ENCODE results near the gene JAGN1.
"Not testable (repeated sequence)": the region's sequence is repeated elsewhere in the genome, so short reads cannot be mapped to it uniquely, and the experiment has no call there.

Gene JAGN1

DNA sequence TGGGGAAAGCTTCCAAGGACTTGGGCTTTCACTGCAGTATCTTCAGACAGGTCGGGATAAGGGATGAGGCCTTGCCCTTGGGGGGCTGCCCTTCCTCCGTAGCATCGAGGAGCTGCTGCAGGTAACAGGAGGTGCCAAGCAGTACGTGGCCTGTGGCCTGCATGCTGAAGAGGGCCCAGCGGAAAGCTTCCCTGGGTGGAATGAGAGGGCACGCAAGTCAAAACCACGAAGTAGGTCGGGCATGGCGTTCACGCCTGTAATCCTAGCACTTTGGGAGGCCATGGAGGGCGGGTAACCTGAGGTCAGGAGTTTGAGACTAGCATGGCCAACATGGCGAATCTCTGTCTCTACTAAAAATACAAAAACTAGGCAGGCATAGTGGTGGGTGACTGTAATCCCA, 23.3 kb upstream of the JAGN1 start:
- no peak for DNase-seq

DNA sequence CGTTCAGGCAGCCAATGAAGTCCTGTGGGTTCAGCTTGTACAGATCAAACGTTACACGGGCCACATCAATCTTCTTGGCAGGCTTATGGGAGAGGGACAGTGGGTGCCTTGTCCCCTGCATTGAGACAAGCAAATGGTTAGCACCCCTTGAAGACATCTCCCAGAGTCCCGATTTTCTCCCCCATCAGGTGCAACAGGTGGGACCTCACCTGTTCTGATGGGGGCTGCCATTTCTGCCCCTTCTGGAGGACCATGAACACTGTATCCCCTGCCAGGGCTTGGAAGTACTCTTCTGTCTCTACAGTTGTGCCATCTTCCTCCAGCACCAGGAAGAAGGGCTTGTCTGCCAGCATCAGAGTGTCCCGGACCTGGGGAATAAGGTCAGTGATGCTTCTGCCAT, 20.5 kb upstream of the JAGN1 start:
- DNase-seq: no peak

DNA sequence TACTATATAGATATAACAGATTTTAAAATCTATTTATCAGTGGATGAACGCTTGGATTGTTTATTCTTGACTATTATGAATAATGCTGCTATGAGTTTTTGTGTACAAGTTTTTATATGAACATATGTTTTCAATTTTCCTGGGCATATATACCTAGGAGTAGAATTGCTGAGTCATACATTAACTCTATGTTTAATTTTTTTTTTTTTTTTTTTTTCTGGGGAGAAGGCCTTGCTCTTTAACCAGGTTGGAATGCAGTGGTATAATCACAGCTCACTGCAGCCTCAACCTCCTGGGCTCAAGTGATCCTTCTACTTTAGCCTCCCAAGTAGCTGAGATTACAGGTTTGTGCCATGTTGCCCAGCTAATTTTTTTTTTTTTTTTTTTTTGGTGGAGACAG, 19.4 kb upstream of the JAGN1 start:
- no peak for DNase-seq

DNA sequence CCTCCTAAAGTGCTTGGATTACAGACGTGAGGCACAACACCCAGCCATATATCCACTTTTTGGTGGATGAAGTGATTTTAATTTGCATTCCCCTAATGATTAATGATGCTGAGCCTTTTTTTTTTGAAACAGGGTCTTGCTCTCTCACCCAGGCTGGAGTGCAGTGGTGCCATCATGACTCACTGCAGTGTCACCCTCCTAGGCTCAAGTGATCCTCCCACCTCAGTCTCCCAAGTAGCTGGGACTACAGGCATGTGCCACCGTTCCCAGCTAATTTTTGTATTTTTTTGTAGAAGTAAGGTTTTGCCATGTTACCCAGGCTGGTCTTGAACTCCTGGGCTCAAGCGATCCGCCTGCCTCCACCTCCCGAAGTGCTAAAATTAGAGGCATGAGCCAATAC, 18.3 kb upstream of the JAGN1 start:
- not testable (repeated sequence) for DNase-seq

DNA sequence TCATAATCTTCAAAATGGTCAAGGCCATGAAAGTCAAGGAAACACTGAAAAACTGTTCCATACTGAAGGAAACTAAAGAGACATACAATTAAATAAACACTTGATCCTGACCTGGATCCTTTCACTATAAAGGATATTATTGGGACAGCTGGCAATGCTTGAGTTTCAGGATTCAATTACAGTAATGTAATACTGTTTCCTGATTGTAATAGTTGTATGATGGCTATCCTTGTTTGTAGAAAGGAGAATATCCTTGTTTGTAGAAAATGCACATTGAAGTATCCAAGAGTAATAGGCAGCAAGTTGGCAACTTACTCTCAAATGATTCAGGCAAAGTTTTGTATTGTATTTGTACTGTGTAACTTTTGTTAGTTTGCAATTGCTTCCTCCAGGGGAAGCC, 15.0 kb upstream of the JAGN1 start:
- DNase-seq: no peak

DNA sequence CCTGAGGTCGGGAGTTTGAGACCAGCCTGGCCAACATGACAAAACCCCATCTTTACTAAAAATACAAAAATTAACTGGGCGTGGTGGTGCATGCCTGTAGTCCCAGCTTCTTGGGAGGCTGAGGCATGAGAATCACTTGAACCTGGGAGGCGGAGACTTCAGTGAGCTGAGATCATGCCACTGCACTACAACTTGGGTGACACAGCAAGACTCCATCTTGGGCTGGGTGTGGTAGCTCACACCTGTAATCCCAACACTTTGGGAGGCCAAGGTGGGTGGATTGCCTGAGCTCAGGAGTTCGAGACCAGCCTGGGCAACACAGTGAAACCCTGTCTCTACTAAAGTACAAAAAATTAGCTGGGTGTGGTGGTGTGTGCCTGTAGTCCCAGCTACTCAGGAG, 14.2 kb upstream of the JAGN1 start:
- DNase-seq: not testable (repeated sequence)

DNA sequence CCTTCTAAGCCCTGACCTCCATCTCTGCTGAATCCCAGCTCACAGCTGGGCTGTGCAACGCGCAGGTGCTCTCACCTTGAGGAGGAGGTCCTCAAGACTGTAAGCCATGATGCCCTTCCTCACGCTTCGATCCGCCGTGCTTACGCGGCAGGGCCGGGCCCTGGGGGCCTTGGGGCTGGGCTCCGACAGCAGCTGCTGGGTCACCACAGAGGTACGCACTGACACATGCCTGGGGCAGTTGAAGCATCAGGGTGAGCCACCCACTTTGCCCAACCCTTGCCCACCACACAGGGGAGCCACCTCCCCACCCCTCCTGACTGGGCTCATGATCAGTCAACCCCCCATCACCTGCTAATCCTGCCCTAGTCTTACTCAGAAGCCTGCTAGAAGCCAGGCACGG, 13.4 kb upstream of the JAGN1 start:
- DNase-seq: no peak

DNA sequence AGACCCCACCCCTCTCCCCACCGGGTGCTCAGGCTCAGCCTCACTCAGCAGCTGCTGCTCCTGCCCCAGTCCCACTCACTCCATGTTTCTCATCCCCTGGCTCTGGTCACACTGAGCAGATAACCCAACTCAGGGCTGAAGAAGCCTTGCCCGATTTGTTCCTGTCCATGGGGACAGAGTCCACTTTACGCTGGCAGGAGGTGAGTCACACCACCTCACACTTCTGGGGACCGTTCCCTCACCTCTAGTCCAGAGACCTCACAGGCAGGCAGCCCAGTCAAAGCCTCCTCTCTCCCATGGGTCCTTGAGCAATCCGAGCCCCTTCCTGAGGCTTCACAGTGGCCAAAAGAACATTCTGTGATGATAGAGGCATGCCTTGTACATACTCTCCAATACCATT, 11.7 kb upstream of the JAGN1 start:
- no peak for DNase-seq

DNA sequence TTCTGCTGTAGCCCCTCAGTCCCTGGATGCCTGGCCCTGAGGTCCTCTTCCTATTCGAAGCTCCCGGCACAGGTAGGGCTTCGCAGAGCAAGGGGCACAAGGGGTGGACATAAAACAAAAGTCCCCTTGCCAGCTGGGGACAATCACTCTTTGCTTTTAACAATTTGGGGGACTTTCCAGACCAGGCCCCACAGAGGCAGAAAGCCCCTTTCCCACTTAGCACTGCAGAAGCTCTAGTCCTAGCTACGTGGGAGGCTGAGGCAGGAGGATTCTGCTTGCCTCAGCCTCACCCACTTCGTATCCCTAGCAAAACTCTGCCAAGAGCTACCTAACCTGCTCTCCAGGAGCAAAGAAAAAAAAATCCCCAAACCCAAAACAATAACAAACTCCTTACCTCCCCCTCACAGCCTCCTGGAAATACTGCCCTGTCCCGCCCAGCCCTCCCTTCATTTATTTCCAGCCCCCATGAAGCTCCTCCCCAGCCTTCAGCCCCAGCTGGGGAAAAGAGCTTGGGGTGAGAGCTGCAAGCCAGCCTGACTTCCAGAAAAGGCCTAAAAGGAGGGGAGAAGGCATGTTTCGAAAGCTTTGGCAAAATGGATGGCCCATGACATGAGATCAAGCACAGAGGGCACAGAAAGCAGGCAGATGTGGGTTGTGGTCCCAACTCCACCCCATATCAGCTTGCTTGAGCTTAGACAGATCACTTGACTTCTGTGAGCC, 10.4 kb upstream of the JAGN1 start, which contains the start of gene CIDEC:
CIDEC (minus strand) TSS at position 424 of the 720 bp plus-strand sequence. CDS start 1,767 bp downstream, outside the sequence.
- DNase-seq: no peak

DNA sequence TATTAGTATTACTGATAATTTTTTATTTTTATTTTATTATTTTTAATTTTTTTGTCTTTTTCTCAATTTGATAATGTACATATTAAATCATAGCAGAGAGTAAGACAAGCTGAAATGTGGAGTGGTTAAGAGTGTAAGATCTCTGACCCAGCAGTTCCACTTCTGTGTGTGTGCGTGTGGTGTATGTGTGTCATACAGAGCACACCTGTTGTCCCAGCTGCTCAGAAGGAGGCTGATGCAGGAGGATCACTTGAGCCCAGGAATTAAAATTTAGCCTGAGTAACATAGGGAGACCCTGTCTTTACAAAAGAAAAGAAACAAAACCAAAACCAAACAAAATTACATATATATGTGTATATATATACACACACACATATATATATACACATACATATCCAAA, 9.0 kb upstream of the JAGN1 start:
- DNase-seq: no peak

DNA sequence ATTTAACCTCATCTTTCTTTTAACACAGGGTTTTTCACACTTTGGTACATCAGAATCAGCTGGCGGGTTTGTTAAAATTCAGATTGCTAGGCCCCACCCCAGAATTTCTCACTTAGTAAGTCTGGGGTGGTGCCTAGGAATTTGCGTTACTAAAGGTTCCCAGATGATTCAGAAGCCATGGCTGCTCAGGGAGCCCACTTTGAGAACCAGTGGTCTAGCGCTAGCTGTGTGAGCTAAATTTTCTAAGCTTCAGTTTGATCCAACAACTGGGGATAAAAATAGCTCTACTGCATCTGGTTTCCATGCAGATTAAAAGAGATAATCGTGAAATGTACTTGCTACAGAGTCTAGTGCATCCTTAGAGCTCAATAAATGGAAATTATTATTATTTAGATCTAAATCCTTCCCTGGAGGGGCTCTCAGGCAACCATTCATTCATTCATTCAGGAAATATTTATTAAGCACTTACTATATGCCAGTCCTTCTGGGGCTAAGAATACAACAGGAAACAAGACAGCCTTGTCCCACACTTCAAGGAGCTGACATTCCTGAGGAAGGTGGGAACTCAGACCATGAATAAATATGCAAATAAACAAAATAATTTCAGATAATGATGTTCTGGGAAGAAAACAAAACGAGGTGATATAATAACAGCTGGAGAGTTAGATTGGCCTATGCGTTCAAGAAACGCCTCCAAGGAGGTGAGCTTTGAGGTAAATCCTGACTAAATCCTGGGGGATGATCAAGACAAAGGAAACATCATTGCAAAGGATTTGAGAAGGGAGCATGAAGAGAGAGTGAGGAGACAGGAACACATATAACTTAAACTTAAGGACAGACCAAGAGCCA, 6.5 kb upstream of the JAGN1 start:
- no peak for DNase-seq

DNA sequence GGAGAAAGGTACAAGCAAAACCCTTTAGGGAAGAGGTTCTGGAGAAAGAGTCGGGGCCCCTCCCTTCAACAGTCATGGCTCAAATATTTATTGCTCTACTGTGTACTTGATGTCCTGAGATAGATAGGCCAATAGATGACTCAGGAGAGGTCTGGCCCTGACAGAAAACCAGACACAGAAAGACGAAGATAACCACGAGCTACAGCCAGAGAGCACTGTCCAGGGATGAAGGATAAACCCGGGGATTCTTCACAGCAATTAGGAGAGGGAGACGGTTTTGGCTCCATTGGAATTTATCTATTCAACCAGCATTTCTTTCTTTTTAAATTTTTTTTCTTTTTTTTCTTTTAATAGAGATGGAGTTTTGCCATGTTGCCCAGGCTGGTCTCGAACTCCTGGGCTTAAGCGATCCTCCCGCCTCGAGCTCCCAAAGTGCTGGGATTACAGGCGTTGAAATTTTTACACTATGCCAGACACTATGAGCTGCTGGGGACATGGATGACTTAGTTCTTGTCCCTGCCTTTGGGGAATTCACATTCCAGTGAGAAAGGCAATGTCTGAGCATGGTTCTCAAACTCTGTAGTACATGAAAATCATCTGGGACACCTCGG, 5.8 kb upstream of the JAGN1 start:
- no peak for DNase-seq

DNA sequence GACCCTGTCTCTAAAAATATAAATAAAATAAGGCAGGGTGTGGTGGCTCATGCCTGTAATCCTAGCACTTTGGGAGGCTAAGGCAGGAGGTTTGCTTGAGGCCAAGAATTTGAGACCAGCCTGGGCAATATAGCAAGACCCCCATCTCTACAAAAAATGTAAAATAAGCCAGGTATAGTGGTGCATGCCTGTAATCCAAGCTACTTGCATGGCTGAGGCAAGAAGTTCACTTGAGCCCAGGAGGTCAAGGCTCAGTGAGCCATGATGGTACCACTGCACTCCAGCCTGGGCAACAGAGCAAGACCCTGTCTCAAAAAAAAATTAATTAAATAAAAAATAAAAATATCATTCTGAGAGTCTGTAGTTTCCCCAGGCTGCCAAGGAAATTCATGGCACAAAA, 4.1 kb upstream of the JAGN1 start:
- DNase-seq: no peak

DNA sequence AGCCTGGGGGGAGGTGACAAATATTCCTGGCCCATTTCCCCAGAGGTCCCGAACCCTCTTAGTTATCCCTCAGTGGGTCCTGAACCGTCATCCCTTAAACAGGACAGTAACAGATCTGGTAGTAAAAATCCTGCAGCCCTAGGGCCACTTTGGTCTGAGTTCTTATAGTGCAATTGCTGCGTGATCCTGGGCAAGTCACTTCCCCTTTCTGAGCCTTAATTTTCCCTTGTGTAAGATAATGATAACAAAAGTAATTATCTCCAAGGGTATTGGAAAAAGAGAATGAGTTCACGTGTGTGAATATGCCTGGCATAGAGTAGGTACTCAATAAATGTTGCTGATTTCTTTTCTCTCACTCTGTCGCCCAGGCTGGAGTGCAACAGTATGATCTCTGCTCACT, 2.9 kb upstream of the JAGN1 start:
- DNase-seq: no peak

DNA sequence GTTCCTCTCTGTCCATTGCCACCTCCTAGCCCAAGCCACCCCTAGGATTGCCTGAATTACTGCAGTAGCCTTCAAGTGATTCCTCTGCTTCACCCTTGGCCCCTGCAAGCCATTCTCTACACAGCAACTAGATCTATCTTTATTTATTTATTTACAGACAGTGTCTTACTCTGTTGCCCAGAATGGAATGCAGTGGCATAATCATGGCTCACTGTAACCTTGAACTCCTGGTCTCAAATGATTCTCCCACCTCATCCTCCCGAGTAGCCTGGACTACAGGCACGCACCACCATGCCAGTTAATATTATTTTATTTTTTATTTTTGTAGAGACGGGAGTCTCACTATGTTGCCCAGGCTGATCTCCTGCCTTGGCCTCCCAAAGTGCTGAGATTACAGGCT, 1.9 kb upstream of the JAGN1 start:
- DNase-seq: no peak

DNA sequence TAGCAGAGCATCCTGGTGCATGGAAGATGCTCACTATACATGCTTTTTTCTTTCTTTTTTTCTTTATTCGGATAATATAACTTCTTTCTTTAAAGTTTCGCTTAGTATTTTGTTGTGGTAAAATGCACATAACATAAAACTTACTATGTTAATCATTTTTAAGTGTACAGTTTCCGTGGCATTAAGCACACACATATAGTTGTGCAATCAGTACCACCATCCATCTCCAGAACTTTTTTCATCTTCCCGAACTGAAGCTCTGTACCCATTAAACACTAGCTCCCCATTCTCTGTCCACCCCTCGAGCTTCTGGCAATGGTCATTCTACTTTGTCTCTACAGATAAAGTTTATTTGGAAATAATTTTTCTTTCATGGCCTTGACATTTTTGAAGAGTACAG, 1.0 kb upstream of the JAGN1 start:
- no peak for DNase-seq

DNA sequence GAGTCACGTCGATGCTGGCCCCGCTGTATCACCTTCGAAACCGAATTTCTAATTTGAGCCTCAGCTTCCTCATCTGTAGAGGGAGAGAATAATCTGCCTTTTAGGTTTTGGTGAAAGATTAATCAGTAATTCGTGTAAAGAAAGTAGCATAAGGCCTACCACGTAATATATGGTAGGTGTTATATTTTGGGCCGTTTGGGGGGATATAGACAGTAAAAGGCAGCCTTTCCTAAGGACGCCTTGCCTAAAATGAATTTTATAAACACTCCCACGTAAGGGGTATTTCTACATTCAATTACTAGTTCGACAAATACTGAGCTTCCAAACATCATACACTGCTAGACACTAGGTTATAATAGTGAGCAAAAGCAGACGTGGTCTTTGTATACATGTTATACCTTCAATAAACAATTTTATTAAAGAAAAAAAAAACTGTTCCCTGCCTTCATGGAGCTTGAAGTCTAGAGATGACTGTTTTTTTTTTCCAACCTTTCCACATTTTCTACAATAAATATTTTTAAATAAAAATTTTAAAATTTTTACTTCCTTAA, 737 bp downstream of the JAGN1 start:
- DNase-seq: no peak

DNA sequence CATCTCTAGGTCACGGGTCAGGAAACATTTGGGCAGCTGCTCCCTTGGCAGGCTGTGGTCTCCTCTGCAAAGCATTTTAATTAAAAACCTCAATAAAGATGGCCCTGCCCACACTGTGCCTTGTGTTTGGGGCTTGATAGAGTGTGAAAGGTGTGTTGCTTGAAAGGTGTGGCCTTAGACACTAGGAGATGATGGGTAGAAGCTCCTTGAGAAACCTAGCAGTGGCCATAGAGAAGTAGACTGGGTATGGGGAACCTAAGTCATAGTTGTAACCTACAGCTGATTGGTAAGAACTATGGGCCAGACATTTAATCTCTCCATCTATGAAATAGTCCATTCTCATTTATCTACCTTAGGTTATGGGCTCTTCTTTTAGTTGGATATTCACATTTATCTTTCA, 3.3 kb downstream of the JAGN1 start:
- DNase-seq: no peak

DNA sequence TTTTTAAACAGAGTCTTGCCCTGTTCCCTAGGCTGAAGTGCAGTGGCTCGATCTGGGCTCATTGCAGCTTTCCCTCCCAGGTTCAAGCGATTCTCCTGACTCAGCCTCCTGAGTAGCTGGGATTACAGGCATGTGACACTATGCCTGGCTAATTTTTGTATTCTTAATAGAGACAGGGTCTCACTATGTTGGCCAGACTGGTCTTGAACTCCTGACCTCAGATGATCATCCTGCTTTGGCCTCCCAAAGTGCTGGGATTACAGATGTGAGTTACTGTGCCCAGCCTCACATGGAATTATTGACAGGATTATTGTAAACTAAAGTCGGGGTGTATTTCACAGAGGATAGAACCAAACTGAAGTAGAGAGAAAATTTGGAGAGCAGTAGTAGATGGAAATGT, 5.3 kb downstream of the JAGN1 start:
- DNase-seq: not testable (repeated sequence)

DNA sequence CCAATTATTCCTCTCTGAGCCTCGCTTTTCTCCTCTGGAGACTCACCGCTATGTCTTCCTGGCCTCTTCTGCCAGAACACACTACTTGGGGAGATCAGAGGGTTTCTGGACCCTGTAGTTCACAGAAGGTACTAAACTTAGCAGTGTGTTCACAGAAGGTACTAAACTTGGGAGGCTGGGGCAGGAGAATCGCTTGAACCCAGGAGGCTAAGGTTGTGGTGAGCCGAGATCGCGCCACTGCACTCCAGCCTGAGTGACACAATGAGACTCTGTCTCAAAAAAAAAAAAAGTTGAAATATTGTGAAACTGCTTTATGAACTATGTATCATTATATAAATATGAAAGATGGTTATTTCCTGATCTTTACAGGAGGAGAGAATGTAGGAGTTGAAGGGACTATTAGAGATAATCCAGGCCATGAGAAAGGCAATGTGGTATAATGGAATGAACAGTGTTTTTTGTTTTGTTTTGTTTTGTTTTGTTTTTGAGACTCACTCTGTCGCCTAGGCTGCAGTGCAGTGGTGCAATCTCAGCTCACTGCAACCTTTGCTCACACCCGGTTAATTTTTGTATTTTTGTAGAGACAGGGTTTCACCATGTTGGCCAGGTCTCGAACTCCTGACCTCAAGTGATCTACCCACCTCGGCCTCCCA, 6.5 kb downstream of the JAGN1 start:
- not testable (repeated sequence) for DNase-seq

DNA sequence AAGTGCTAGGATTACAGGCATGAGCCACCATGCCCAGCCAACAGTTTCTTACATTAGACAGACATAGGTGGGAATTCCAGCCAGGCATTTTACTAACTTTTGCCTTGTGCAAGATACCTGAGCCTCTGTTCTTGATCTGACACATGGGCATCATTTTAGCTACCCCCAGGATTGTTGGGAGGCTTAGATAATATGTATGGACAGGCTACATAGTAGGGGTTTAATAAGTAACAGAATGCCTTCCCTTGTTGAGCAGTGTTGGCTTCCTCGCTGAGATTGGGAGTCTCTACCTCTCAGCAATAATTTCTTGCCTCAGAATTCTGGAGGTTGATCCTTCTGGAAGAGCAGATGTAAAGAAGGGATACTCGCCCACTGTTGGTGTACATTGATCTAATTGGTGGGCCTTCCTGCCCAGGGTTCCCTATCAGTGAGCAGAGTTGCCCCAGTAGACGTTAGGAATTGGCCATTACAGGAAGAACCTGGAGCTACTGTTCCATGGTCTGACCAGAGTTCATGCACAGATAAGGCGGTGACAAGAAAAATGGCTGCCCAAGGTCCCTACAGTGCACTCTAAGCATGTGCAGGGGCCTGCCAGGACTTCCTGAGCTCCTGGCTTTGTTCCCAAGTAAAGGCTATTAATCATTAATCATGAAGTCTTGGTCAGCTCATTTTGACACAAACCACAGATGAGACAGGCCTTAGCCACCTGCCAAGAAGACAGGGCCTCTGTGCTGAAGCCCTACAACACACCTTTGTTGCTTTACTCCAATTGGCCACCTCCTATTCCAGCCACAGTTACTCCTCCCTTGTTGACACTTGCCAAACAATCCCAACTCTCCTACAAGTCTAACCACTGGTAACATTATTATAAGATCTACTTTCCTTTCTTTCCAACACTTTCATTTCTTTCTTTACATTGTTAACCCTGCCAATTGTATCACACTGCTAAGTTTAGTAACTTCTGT, 7.3 kb downstream of the JAGN1 start:
- no peak for DNase-seq

Measured in NCI-H1930 (cell line).